ENCODE measurements around the gene GPR37.

DNA sequence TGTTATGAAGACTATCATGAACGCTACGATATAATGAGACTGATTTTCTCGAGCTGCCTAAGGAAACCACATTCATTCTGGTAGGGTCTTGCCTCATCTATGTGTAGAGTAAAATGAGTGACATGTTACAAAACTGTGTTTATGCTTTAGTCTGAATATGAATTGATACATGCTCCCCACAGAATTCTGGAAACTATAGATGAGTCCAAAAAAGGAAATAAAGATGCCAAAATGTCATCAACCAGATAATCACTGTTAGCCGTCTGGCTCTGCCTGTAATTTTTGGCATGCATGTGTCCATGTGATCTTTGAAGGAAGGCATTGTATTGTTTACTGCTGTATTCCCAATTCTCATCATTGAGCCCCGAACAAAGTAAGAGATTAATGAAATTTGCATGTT lies 42.6 kb upstream of the GPR37 start:
- no peak for TF ChIP-seq POLR2A (IDR thresholded peaks at IDR 0.05)
- TF ChIP-seq CTCF (IDR thresholded peaks at IDR 0.05): no peak

Measured in testis (tissue), 2 donors.